Activated naive CD8-positive, alpha-beta T cell treated with anti-CD3 and anti-CD28 coated beads for 36 hours (primary cell): ENCODE results near the gene CLCNKB. TPM values are rescaled to one million over a fixed set of nuclear protein-coding genes. Genes with fewer than 3 reads are reported as not detected.
A peak's percentile ranks its signal among the peaks of the same experiment; 100 is the strongest.
"Not testable (repeated sequence)": the region's sequence is repeated elsewhere in the genome, so short reads cannot be mapped to it uniquely, and the experiment has no call there.

Experiments used
- DNase-seq: peaks from one replicate; pipeline ENCODE4 v3.0.0; 2021
- H3K27ac Mint-ChIP-seq: one replicate; pipeline ENCODE4 v1.8.0; 2022; ENCODE audit warnings: mild to moderate bottlenecking, moderate library complexity, mixed read lengths
- H3K27me3 Mint-ChIP-seq: one replicate; pipeline ENCODE4 v1.8.0; 2022; ENCODE audit warnings: mild to moderate bottlenecking, mixed read lengths
- H3K36me3 Mint-ChIP-seq: one replicate; pipeline ENCODE4 v1.8.0; 2021; ENCODE audit warnings: mild to moderate bottlenecking, mixed read lengths
- H3K4me1 Mint-ChIP-seq: one replicate; pipeline ENCODE4 v1.8.0; 2021; ENCODE audit warnings: mixed read lengths
- H3K4me3 Mint-ChIP-seq: one replicate; pipeline ENCODE4 v1.8.0; 2022; ENCODE audit warnings: mild to moderate bottlenecking, moderate library complexity, mixed read lengths
- H3K9me3 Mint-ChIP-seq: one replicate; pipeline ENCODE4 v1.8.0; 2022; ENCODE audit warnings: mixed read lengths
- total RNA-seq, 2 experiments: library from RNA; stranded (reverse); gene quantifications; one replicate each; pipeline ENCODE4 v1.2.3, GENCODE V29; 2021

The CLCNKB gene
- total RNA-seq, result not detected

GRCh38 chr1:16043521-16043920 lies at the start of gene CLCNKB:
CLCNKB (plus strand) TSS chr1:16043782; CDS start chr1:16044493, 711 bp downstream.
- DNase-seq, result no peak
- H3K9me3 Mint-ChIP-seq, result no peaks in the 10 kb centered on the region
- no peak within 1 kb of the TSS for H3K27ac Mint-ChIP-seq
- no peaks in the 10 kb centered on the region for H3K36me3 Mint-ChIP-seq
- H3K4me3 Mint-ChIP-seq, result no peak within 1 kb of the TSS
- peaks cover 4% of the 10 kb centered on the region for H3K27me3 Mint-ChIP-seq
- H3K4me1 Mint-ChIP-seq, result no peaks in the 10 kb centered on the region

- no peaks in the 10 kb centered on the region for H3K27me3 Mint-ChIP-seq
- no peaks in the 10 kb centered on the region for H3K9me3 Mint-ChIP-seq
- H3K27ac Mint-ChIP-seq, result no peak overlapping the region
- no peak for DNase-seq
- H3K36me3 Mint-ChIP-seq, result no peaks in the 10 kb centered on the region
- no peaks in the 10 kb centered on the region for H3K4me1 Mint-ChIP-seq
- no peak overlapping the region for H3K4me3 Mint-ChIP-seq
Measured at GRCh38 chr1:15994081-15994480, 49.5 kb upstream of the CLCNKB start.

- H3K9me3 Mint-ChIP-seq, result no peaks in the 10 kb centered on the region
- no peaks in the 10 kb centered on the region for H3K4me1 Mint-ChIP-seq
- no peaks in the 10 kb centered on the region for H3K36me3 Mint-ChIP-seq
- no peak overlapping the region for H3K4me3 Mint-ChIP-seq
- peak; percentile 55 for DNase-seq
- H3K27me3 Mint-ChIP-seq, result no peaks in the 10 kb centered on the region
- no peak overlapping the region for H3K27ac Mint-ChIP-seq
Measured at GRCh38 chr1:15994590-15995351, 48.8 kb upstream of the CLCNKB start.

- H3K4me1 Mint-ChIP-seq, result no peaks in the 10 kb centered on the region
- H3K9me3 Mint-ChIP-seq, result no peaks in the 10 kb centered on the region
- no peak overlapping the region for H3K27ac Mint-ChIP-seq
- H3K27me3 Mint-ChIP-seq, result no peaks in the 10 kb centered on the region
- DNase-seq, result no peak
- H3K36me3 Mint-ChIP-seq, result no peaks in the 10 kb centered on the region
- no peak overlapping the region for H3K4me3 Mint-ChIP-seq
Measured at GRCh38 chr1:15997076-15997585, 46.5 kb upstream of the CLCNKB start.

GRCh38 chr1:15997637-15998280 lies 45.8 kb upstream of the CLCNKB start:
- H3K9me3 Mint-ChIP-seq, result no peaks in the 10 kb centered on the region
- no peak for DNase-seq
- H3K4me3 Mint-ChIP-seq, result no peak overlapping the region
- H3K27me3 Mint-ChIP-seq, result no peaks in the 10 kb centered on the region
- no peak overlapping the region for H3K27ac Mint-ChIP-seq
- H3K36me3 Mint-ChIP-seq, result no peaks in the 10 kb centered on the region
- no peaks in the 10 kb centered on the region for H3K4me1 Mint-ChIP-seq

GRCh38 chr1:15998929-15999328 lies 44.7 kb upstream of the CLCNKB start:
- DNase-seq, result no peak
- Mint-ChIP-seq H3K27me3 (no peaks in the 10 kb centered on the region), H3K27ac (no peak overlapping the region), H3K9me3 (no peaks in the 10 kb centered on the region), H3K36me3 (no peaks in the 10 kb centered on the region), H3K4me3 (no peak overlapping the region), H3K4me1 (no peaks in the 10 kb centered on the region)

- not testable (repeated sequence) for H3K36me3 Mint-ChIP-seq, H3K27ac Mint-ChIP-seq, DNase-seq, H3K9me3 Mint-ChIP-seq, H3K4me1 Mint-ChIP-seq, H3K27me3 Mint-ChIP-seq, H3K4me3 Mint-ChIP-seq
Measured at GRCh38 chr1:16001274-16001673, 42.3 kb upstream of the CLCNKB start.

- no peak for DNase-seq
- no peaks in the 10 kb centered on the region for H3K9me3 Mint-ChIP-seq
- peaks cover 8% of the 10 kb centered on the region for H3K4me1 Mint-ChIP-seq
- H3K4me3 Mint-ChIP-seq, result no peak overlapping the region
- no peaks in the 10 kb centered on the region for H3K27me3 Mint-ChIP-seq
- H3K36me3 Mint-ChIP-seq, result no peaks in the 10 kb centered on the region
- H3K27ac Mint-ChIP-seq, result no peak overlapping the region
Measured at GRCh38 chr1:16005597-16005996, 38.0 kb upstream of the CLCNKB start.

- Mint-ChIP-seq H3K9me3 (no peaks in the 10 kb centered on the region), H3K4me3 (no peak overlapping the region), H3K36me3 (no peaks in the 10 kb centered on the region), H3K4me1 (peaks cover 8% of the 10 kb centered on the region), H3K27me3 (no peaks in the 10 kb centered on the region), H3K27ac (no peak overlapping the region)
- no peak for DNase-seq
Measured at GRCh38 chr1:16006010-16006409, 37.6 kb upstream of the CLCNKB start.

GRCh38 chr1:16006552-16007485 lies 36.8 kb upstream of the CLCNKB start:
- DNase-seq, result no peak
- no peaks in the 10 kb centered on the region for H3K9me3 Mint-ChIP-seq
- no peaks in the 10 kb centered on the region for H3K27me3 Mint-ChIP-seq
- H3K36me3 Mint-ChIP-seq, result no peaks in the 10 kb centered on the region
- H3K4me3 Mint-ChIP-seq, result no peak overlapping the region
- peaks cover 8% of the 10 kb centered on the region for H3K4me1 Mint-ChIP-seq
- H3K27ac Mint-ChIP-seq, result no peak overlapping the region

GRCh38 chr1:16007671-16008341 lies 35.8 kb upstream of the CLCNKB start:
- H3K27ac Mint-ChIP-seq, result no peak overlapping the region
- H3K36me3 Mint-ChIP-seq, result no peaks in the 10 kb centered on the region
- DNase-seq, result no peak
- no peak overlapping the region for H3K4me3 Mint-ChIP-seq
- H3K4me1 Mint-ChIP-seq, result peaks cover 12% of the 10 kb centered on the region
- no peaks in the 10 kb centered on the region for H3K9me3 Mint-ChIP-seq
- H3K27me3 Mint-ChIP-seq, result peaks cover 7% of the 10 kb centered on the region

- Mint-ChIP-seq H3K4me3 (no peak overlapping the region), H3K27ac (no peak overlapping the region), H3K9me3 (no peaks in the 10 kb centered on the region), H3K27me3 (peaks cover 7% of the 10 kb centered on the region), H3K36me3 (no peaks in the 10 kb centered on the region), H3K4me1 (peaks cover 14% of the 10 kb centered on the region)
- DNase-seq, result peak; percentile 69
Measured at GRCh38 chr1:16009030-16009460, 34.5 kb upstream of the CLCNKB start.

- DNase-seq, result no peak
- Mint-ChIP-seq H3K9me3 (no peaks in the 10 kb centered on the region), H3K4me3 (no peak overlapping the region), H3K27ac (no peak overlapping the region), H3K36me3 (no peaks in the 10 kb centered on the region), H3K27me3 (peaks cover 9% of the 10 kb centered on the region), H3K4me1 (peaks cover 14% of the 10 kb centered on the region)
Measured at GRCh38 chr1:16009678-16010077, 33.9 kb upstream of the CLCNKB start.

- H3K4me3 Mint-ChIP-seq, result no peak overlapping the region
- peaks cover 15% of the 10 kb centered on the region for H3K27me3 Mint-ChIP-seq
- no peak overlapping the region for H3K27ac Mint-ChIP-seq
- peaks cover 14% of the 10 kb centered on the region for H3K4me1 Mint-ChIP-seq
- H3K36me3 Mint-ChIP-seq, result no peaks in the 10 kb centered on the region
- H3K9me3 Mint-ChIP-seq, result no peaks in the 10 kb centered on the region
- no peak for DNase-seq
Measured at GRCh38 chr1:16010837-16011236, 32.7 kb upstream of the CLCNKB start.
